Measurements from ENCODE around the gene HES3. TPM values are rescaled to one million over a fixed set of nuclear protein-coding genes. Genes with fewer than 3 reads are reported as not detected.

The HES3 gene
- total RNA-seq, result not detected

GRCh38 chr1:6243993-6244392 lies at the start of gene HES3:
Gene HES3 (plus strand): TSS chr1:6244179. CDS start chr1:6244366, 187 bp downstream.
- Mint-ChIP-seq H3K4me3 (peak within 1 kb of the TSS; percentile 9), H3K9me3 (no peaks in the 10 kb centered on the region), H3K4me1 (peaks cover 9% of the 10 kb centered on the region), H3K27me3 (peaks cover 29% of the 10 kb centered on the region), H3K36me3 (ENCODE audit: low read depth) (peaks cover 6% of the 10 kb centered on the region), H3K27ac (no peak within 1 kb of the TSS)
- ATAC-seq (replicated peaks), result no peak

GRCh38 chr1:6197746-6198427 lies 46.1 kb upstream of the HES3 start:
- Mint-ChIP-seq H3K4me1 (peaks cover 24% of the 10 kb centered on the region), H3K27me3 (no peaks in the 10 kb centered on the region), H3K27ac (peak overlapping the region; percentile 96), H3K36me3 (ENCODE audit: low read depth) (peaks cover 60% of the 10 kb centered on the region), H3K4me3 (peak overlapping the region; percentile 96), H3K9me3 (no peaks in the 10 kb centered on the region)
- no peak for ATAC-seq (replicated peaks)

GRCh38 chr1:6198646-6199297 lies 45.2 kb upstream of the HES3 start:
- H3K27me3 Mint-ChIP-seq, result no peaks in the 10 kb centered on the region
- H3K36me3 Mint-ChIP-seq (ENCODE audit: low read depth), result peaks cover 52% of the 10 kb centered on the region
- H3K9me3 Mint-ChIP-seq, result no peaks in the 10 kb centered on the region
- peak overlapping the region; percentile 96 for H3K4me3 Mint-ChIP-seq
- H3K4me1 Mint-ChIP-seq, result peaks cover 24% of the 10 kb centered on the region
- peak; percentile 27 for ATAC-seq (replicated peaks)
- peak overlapping the region; percentile 96 for H3K27ac Mint-ChIP-seq

- H3K4me1 Mint-ChIP-seq, result peaks cover 24% of the 10 kb centered on the region
- H3K27ac Mint-ChIP-seq, result peak within 1 kb of the TSS; percentile 96
Observed at GRCh38 chr1:6199298-6200187, 44.4 kb upstream of the HES3 start, which contains the start of gene RPL22. Gene RPL22 (minus strand): TSS chr1:6199595. CDS start chr1:6199573, 22 bp downstream.

GRCh38 chr1:6200188-6200809 lies 43.7 kb upstream of the HES3 start:
- Mint-ChIP-seq H3K27ac (peak overlapping the region; percentile 96), H3K4me3 (peak overlapping the region; percentile 96), H3K4me1 (peaks cover 24% of the 10 kb centered on the region)

More at GRCh38 chr1:6199298-6200187, 44.4 kb upstream of the HES3 start, which contains the start of gene RPL22:
- peaks cover 44% of the 10 kb centered on the region for H3K36me3 Mint-ChIP-seq (ENCODE audit: low read depth)
- peak; percentile 99 for ATAC-seq (replicated peaks)
- no peaks in the 10 kb centered on the region for H3K9me3 Mint-ChIP-seq
- H3K27me3 Mint-ChIP-seq, result no peaks in the 10 kb centered on the region
- H3K4me3 Mint-ChIP-seq, result peak within 1 kb of the TSS; percentile 96

GRCh38 chr1:6202256-6202655 lies 41.7 kb upstream of the HES3 start:
- H3K4me1 Mint-ChIP-seq, result peaks cover 15% of the 10 kb centered on the region
- peaks cover 17% of the 10 kb centered on the region for H3K36me3 Mint-ChIP-seq (ENCODE audit: low read depth)
- no peak overlapping the region for H3K4me3 Mint-ChIP-seq
- H3K27me3 Mint-ChIP-seq, result no peaks in the 10 kb centered on the region
- H3K9me3 Mint-ChIP-seq, result no peaks in the 10 kb centered on the region
- ATAC-seq (replicated peaks), result no peak
- peak overlapping the region; percentile 56 for H3K27ac Mint-ChIP-seq

More at GRCh38 chr1:6200188-6200809, 43.7 kb upstream of the HES3 start:
- Mint-ChIP-seq H3K27me3 (no peaks in the 10 kb centered on the region), H3K9me3 (no peaks in the 10 kb centered on the region), H3K36me3 (ENCODE audit: low read depth) (peaks cover 36% of the 10 kb centered on the region)
- ATAC-seq (replicated peaks), result no peak

- H3K4me3 Mint-ChIP-seq, result peak within 1 kb of the TSS; percentile 74
- H3K27ac Mint-ChIP-seq, result no peak within 1 kb of the TSS
Observed at GRCh38 chr1:6205849-6206519, 38.0 kb upstream of the HES3 start, which contains the start of gene RNF207. Gene RNF207 (plus strand): TSS chr1:6206119. CDS start chr1:6206536, 417 bp downstream.

GRCh38 chr1:6206520-6206855 lies 37.5 kb upstream of the HES3 start:
- no peaks in the 10 kb centered on the region for H3K36me3 Mint-ChIP-seq (ENCODE audit: low read depth)
- no peaks in the 10 kb centered on the region for H3K27me3 Mint-ChIP-seq
- H3K9me3 Mint-ChIP-seq, result no peaks in the 10 kb centered on the region
- H3K4me3 Mint-ChIP-seq, result peak overlapping the region; percentile 74
- H3K4me1 Mint-ChIP-seq, result no peaks in the 10 kb centered on the region
- no peak for ATAC-seq (replicated peaks)
- H3K27ac Mint-ChIP-seq, result no peak overlapping the region

More at GRCh38 chr1:6205849-6206519, 38.0 kb upstream of the HES3 start, which contains the start of gene RNF207:
- Mint-ChIP-seq H3K27me3 (no peaks in the 10 kb centered on the region), H3K4me1 (no peaks in the 10 kb centered on the region), H3K9me3 (no peaks in the 10 kb centered on the region), H3K36me3 (ENCODE audit: low read depth) (no peaks in the 10 kb centered on the region)
- ATAC-seq (replicated peaks), result peak; percentile 90

GRCh38 chr1:6207075-6207885 lies 36.7 kb upstream of the HES3 start:
- ATAC-seq (replicated peaks), result no peak
- H3K4me1 Mint-ChIP-seq, result no peaks in the 10 kb centered on the region

GRCh38 chr1:6207921-6208320 lies 36.1 kb upstream of the HES3 start:
- no peak for ATAC-seq (replicated peaks)
- no peak overlapping the region for H3K27ac Mint-ChIP-seq
- no peaks in the 10 kb centered on the region for H3K36me3 Mint-ChIP-seq (ENCODE audit: low read depth)
- H3K9me3 Mint-ChIP-seq, result no peaks in the 10 kb centered on the region
- no peaks in the 10 kb centered on the region for H3K27me3 Mint-ChIP-seq
- no peaks in the 10 kb centered on the region for H3K4me1 Mint-ChIP-seq
- peak overlapping the region; percentile 74 for H3K4me3 Mint-ChIP-seq

More at GRCh38 chr1:6207075-6207885, 36.7 kb upstream of the HES3 start:
- no peaks in the 10 kb centered on the region for H3K9me3 Mint-ChIP-seq
- no peak overlapping the region for H3K27ac Mint-ChIP-seq
- peak overlapping the region; percentile 74 for H3K4me3 Mint-ChIP-seq
- no peaks in the 10 kb centered on the region for H3K27me3 Mint-ChIP-seq
- H3K36me3 Mint-ChIP-seq (ENCODE audit: low read depth), result no peaks in the 10 kb centered on the region

- H3K27me3 Mint-ChIP-seq, result no peaks in the 10 kb centered on the region
Observed at GRCh38 chr1:6208723-6209660, 35.0 kb upstream of the HES3 start.

More at GRCh38 chr1:6208723-6209660, 35.0 kb upstream of the HES3 start:
- Mint-ChIP-seq H3K36me3 (ENCODE audit: low read depth) (no peaks in the 10 kb centered on the region), H3K27ac (no peak overlapping the region), H3K4me1 (no peaks in the 10 kb centered on the region), H3K9me3 (no peaks in the 10 kb centered on the region), H3K4me3 (peak overlapping the region; percentile 74)
- peak; percentile 25 for ATAC-seq (replicated peaks)

Data from activated T-helper 17 cell treated with anti-CD3 and anti-CD28 coated beads, Interleukin-2, amount 50 U/mL, for 72 hours (primary cell).